COLO668 (cell line): ENCODE results near the gene TCIRG1.

Source experiments
- DNase-seq: peaks from one replicate; lab custom pipeline; 2025; ENCODE audit not compliant: unreplicated experiment; lab: John Stamatoyannopoulos, UW

TCIRG1 gene

DNA sequence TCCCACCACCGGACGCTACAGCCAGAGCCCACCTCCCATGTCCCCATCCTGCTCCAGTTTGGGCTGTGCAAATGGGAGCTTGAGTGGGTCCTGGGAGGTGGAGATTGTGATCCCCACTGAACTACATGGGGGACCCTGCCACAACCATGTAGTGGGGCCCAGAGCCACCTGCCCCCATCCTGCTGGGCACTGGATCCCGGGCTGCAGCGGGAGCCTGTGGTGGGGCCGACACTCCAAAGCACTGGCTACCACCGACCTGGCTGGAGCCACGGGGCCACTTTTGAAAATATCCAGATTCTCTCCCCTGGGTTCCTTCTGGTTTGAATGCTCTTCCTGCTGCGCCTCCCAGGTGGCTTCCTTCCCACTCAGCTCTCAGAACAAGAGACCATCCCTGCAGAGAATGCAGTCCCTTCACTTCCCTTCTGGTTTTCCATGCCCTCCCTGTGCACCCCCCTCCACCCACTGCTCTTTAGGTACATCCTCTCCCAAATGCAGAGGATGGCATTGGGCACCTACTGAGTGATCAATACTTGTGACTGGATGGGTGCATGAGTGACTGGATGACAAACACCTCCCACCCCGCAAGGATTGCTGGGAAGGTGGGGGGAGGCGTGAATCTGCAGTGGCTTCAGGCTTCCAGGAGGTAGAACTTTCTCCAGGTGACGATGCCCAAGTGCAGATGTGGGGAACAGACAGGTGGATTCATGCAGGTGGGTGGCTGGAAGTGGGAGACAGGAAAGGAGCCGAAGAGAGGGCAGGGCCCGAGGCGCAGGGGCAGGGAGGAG is 34.1 kb upstream of the TCIRG1 start:
- DNase-seq = no peak

GRCh38 chr11:68006606-68007166 is 32.1 kb upstream of the TCIRG1 start:
- no peak for DNase-seq

DNA sequence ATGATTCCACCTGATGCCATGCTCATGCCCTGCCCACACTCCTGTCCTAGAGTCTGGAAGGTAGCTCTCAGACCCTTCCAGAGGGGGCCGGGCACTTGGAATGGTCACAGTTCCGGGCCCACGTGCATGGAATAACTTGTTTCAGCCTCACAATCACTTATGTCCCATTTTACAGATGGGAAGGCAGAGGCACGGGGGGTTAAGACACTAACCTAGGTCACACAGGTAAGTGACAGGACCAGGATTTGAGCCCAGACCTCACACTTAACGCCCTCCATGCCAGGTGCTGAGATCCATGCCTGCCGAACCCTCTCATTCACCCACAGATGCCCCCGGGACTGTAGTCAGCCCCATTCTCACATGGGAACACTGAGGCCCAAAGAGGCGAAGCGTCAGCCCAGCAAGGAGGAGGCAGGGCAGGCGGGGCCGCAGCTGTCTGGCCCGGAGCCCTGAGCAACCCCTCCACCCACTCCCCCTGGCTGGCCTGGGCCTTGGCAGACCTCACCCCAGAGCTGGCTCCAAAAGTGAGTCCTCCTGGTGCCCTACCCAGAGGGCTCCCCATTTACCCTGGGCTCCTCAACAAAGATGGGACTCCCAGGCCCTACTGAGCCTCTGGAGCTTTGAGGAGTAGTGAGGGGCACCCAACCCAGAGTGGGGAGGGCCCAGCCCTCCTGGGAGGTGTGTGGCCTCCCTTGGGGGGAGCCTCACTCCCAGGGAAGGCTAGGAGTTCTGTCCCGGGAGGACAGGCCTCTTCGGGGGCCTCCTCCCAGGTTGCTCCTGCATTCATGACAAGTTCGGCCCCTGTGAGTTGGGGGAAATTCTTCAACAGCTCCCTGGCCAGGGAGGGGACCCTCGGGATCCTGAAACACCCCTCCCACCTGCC is 31.1 kb upstream of the TCIRG1 start:
- DNase-seq = no peak

GRCh38 chr11:68008381-68009337 is 30.2 kb upstream of the TCIRG1 start:
- DNase-seq = peak; percentile 93

DNA sequence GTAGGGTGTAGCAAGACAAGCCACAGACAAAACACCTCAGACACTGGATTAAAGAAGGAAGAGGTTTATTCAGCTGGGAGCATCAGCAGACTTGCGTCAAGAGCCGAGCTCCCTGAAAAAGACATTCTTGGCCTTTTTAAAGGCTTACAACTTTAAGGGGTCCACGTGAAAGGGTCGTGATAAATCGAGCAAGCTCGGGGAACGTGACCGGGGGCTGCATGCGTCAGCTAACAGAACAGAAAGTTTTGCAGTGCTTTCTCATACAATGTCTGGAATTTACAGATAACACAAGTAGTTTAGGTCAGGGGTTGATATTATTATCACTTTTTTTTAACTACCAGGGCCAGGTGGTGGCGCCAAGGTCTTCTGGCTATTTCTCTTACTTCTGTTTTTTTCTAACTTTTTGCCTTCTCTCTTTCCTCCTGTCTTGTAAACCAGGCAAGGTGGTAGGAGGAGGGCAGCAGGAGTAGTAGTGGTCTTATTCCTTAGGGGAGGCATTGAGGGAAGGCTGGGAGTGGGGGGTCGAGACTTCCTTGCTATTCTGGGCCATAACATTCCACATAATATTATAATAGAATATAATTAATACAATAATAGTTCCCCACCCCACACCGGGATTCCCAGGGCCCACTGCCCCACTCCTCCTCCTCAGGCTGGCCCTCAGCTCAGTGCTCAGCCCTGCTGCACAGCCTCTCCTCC is 29.3 kb upstream of the TCIRG1 start:
- DNase-seq = no peak

GRCh38 chr11:68010090-68011041 is 28.5 kb upstream of the TCIRG1 start, which contains the start of gene ALDH3B1:
TSS of gene ALDH3B1 (plus strand) at chr11:68010327. CDS start at chr11:68015298, 4,971 bp downstream.
- peak; percentile 65 for DNase-seq

GRCh38 chr11:68011051-68011943 is 27.5 kb upstream of the TCIRG1 start:
- DNase-seq = no peak

DNA sequence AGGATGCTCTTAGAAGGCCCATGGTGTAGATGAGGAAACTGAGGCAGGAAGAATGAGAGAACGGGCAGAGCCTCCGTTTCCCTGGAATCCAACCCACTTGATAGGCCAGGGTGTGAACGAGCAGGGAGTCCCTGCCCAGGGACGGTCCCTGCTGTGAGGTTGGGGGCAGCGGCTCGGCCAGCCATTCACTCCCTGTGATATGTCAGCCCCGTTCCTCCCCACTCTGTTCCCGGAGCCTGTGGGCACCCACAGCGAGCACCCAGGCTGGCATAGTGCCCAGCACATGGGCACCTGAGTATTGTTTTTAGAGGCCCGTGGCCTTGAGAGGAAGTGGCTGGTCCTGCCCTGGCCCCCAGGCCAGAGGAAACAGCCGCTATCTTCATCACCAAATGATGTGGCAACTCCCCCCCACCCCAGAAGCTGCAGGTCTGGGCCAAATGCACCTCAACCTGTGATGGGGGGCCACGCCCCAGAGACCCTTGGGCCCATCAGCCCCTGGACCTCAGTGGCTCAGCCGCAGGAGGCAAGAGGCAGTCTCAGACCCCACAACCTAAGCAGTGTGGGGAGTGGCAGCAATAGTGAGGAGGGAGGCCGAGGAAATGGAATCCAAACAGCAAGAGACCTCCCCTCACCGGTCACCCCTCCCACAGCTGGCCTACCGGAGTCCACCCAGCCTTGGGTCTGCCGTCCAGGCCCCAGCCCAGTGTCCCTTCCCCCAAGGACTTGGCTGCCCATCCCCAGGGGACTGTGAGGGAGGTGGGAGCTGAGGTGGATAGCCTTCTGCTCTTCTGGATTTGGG is 26.6 kb upstream of the TCIRG1 start:
- no peak for DNase-seq

GRCh38 chr11:68012843-68013610 is 25.8 kb upstream of the TCIRG1 start:
- DNase-seq = no peak

DNA sequence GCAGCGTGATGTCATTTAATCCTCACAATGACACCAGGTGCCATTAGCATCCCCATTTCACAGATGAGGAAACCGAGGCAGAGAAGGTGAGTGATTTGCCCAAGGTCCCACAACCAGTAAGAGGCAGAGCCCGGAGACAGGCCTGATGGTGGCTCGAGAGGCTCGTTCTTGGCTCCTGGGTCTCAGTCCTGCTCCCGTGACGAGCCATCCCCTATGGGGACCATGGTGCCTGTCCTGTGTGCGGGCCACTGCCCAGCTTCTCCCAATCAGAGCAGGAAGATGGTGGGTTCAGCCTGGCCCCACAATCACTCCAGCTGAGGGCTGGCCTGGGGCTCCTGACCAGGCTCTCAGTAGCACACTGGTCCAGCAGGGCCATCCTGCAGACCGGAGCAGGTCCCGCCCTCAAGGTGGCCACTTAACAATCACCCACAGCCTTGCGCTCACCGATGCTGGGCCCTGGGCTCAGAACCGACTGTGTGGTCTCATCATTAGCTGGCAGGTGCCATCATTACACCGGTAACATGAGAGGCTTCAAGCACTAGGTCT is 25.1 kb upstream of the TCIRG1 start:
- no peak for DNase-seq

DNA sequence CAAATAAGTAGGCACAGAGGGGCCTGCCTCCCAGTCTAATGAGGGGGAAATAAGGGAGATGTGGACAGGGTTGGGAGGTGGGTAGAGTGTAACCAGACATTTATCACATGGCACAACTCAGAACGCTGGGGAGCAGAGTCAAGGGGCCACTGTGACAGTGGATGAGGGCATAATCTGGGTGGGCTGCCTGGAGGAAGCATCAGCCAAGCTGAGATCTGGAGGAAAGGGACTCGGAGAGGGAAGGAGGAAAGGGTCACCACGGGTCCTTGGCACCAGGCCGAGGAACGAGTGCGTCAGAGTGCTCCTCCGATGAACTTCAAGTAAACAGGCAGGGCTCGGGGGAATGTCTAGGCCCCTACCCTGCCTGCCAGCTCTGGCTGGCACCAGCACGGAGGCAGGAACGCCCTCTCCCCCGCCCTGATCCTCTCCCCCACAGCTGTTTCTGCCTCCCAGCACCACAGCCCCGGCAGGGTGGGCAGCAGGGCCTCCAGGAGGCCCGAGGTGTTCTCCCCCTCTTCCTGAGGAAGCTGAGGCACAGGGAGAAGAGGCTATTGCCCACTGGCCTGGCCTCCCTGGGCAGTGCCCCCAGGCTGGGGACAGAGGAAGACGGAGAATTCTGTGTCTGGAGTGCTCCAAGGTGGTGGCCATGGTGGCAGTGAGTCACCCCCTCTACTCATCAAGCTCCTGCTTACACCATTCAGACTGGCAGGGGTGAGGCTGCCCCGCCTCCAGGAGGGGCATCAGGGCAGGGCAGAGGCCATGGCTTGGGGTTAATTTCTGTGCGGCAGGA is 24.5 kb upstream of the TCIRG1 start:
- peak; percentile 19 for DNase-seq

- no peak for DNase-seq
Measured at GRCh38 chr11:68014947-68015447, 23.8 kb upstream of the TCIRG1 start.

DNA sequence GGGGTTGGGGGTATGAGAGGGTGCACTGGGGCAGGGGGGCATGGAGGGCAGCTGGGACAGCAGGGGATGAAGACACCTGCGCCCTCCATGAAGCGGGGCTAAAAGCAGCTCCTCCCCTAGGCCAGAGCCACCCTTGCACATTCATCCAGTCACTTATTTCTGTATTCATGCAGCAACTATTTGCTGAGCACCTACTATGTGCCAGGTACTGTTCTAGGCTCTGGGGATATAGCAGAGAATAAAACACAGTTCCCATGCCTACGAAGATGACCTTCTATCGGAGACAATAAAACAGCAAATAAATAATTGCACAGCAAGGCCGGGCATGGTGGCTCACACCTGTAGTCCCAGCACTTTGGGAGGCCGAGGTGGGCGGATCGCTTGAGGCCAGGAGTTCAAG is 23.4 kb upstream of the TCIRG1 start:
- DNase-seq = no peak

DNA sequence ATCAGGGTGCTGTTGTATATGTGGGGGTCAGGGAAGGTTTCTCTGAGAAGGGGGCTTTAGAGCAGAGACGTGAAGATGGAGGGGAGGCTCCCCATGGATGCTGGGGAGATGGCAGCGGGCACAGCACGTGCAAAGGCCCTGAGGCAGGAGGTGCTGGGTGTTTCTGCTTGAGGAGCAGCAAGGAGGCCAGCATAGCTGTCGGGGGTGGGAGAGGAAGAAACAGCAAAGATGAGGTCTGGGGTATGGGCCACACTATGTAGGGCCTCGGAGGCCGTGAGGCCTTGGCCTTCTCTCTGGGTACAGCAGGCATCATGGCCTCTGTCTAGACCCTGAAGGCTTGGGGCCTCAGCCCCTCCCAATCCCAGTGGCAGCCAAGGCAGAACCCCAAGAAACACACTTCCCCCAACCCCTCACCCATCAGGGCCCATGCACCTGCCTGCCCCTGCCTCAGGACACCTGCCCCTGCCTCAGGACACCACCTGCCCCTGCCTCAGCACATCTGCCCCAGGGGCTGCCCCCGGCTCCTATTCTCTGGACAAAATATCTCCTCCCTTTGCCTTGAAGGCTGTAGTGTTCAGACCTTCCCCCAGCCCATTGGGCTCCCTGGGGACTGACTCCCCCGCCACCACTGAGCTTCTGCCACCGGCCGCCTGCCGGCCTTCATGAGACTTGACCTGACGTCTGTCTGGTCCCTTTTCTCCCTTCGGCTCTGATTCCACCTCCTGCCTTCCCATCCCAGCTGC is 22.5 kb upstream of the TCIRG1 start:
- peak; percentile 53 for DNase-seq
